Measurements from ENCODE around the gene MECP2.

MECP2 gene

GRCh38 chrX:154090731-154091130 is 6.8 kb downstream of the MECP2 start:
- Mint-ChIP-seq H3K4me1 (peaks cover 61% of the 10 kb centered on the region), H3K27me3 (no peaks in the 10 kb centered on the region), H3K4me3 (no peak overlapping the region), H3K9me3 (no peaks in the 10 kb centered on the region), H3K27ac (peak overlapping the region in 1 of 2 donors; percentile 12)
- ATAC-seq (no peak), DNase-seq (no peak)

DNA sequence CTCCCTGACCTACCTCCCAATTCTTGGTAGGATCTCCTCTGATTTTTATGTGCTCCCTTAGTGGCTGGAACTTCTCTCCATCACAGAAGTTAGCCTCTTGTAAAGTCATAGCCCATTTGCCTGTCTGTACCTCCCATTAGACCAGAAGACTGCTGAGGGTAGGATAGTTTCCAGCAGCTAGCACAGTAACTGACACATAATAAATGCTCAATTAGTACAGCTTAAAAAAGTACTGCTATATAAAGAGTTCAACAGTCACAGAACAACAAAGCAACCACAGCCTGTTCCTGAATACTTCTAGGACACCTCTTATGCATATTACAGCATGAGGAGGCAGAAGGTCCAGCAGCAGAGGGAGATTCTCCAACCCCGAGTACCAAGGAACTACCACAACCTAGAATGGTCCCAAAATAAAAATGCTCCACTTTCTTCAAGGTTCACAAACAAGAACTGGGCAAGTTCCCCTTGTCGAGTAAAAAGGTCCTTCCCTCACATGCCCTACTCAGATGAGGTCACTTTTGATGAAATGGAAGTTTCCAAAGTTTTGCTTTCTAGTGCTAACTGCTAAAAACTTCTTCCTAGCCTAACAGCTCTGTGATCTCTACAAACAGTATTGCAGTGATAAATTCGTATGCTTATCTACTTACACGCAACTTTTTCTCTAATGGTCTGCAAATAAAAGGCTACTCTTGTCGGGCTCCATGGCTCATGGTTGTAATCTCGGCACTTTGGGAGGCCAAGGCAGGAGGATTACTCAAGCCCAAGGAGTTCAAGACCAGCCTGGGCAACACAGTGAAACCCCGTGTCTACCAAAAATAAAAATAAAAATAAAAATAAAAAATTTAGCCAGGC is 12.8 kb downstream of the MECP2 start:
- Mint-ChIP-seq H3K27me3 (no peaks in the 10 kb centered on the region), H3K27ac (peak overlapping the region; percentile 45 to 81), H3K4me1 (peaks cover 47% of the 10 kb centered on the region), H3K4me3 (no peak overlapping the region), H3K9me3 (no peaks in the 10 kb centered on the region)
- ATAC-seq (peak; percentile 48), DNase-seq (no peak)

DNA sequence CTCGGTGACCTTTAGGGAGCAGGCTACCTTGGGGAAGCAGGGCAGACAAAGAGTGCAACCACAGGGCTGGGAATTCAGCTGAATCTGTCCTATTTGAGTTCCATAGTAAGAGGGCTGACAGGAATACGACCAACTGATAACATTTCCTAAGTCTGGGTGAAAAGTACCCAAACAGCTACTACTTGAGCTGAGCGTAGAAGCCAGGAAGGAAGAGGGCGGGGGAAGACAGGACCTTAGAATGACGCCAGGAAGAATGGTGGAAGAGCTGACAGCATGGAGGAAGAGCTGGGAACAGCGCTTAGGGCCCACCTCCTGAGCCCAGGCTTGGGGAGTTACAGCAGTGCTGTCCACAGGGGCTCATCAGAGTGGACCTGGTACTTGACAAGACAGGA is 14.4 kb downstream of the MECP2 start:
- Mint-ChIP-seq H3K9me3 (no peaks in the 10 kb centered on the region), H3K4me3 (peak overlapping the region in 1 of 2 donors; percentile 22), H3K27me3 (no peaks in the 10 kb centered on the region), H3K4me1 (peaks cover 42% of the 10 kb centered on the region), H3K27ac (peak overlapping the region in 1 of 2 donors; percentile 77)
- DNase-seq (no peak), ATAC-seq (no peak)

DNA sequence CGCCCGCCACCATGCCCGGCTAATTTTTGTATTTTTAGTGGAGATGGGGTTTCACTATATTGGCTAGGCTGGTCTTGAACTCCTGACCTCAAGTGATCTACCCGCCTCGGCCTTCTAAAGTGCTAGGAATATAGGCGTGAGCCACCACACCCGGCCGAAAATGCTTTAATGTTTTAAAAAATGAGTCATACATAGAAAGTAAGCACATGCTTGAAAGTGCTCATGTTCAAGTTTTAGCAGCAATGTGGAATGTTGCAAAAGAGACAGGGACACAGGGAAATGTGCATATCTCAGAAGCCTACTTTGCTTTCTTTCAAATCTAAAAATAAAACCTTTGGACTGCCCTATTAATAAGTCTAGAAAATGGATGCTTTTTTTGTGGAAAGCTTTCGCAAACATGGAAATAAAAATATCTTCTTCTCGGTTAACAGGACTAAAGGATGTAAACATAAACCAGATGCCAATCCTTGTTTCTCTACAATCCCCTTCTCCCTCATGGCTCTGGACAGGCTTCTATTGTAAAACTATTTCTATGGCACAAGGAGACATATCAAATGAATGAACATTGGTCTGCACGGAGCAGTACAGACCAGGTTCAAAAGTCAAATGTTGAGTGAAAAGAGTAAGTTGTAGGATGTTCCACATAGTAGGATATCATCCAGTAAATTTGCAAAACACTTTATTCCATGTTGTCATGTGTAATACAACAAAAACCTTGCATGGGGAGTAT is 15.0 kb downstream of the MECP2 start:
- no peaks in the 10 kb centered on the region for H3K9me3 Mint-ChIP-seq
- DNase-seq = no peak
- ATAC-seq = no peak
- no peaks in the 10 kb centered on the region for H3K27me3 Mint-ChIP-seq
- H3K4me3 Mint-ChIP-seq = peak overlapping the region in 1 of 2 donors; percentile 22
- H3K4me1 Mint-ChIP-seq = peaks cover 36% of the 10 kb centered on the region
- H3K27ac Mint-ChIP-seq = peak overlapping the region in 1 of 2 donors; percentile 77

DNA sequence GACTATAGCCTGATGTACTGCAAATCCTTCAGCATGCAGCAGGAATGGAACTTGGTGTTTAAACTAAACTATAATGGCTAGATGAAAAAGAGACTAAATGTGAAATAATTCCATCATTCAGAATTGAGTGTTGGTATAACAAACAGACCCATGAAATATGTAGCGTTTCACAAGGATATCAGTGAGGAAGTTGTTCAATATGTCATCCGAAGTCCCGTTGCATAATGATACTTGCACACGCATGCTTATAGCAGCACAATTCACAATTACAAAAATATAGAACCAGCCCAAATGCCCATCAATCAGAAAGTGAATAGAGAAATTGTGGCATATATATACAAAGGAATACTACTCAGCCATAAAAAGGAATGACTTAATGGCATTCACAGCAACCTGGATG is 20.4 kb downstream of the MECP2 start:
- Mint-ChIP-seq H3K4me3 (no peak overlapping the region), H3K4me1 (peaks cover 31% of the 10 kb centered on the region), H3K27me3 (no peaks in the 10 kb centered on the region), H3K27ac (no peak overlapping the region), H3K9me3 (no peaks in the 10 kb centered on the region)
- DNase-seq = no peak
- no peak for ATAC-seq

GRCh38 chrX:154074199-154074598 is 23.3 kb downstream of the MECP2 start:
- Mint-ChIP-seq H3K4me1 (peaks cover 30% of the 10 kb centered on the region), H3K27ac (no peak overlapping the region), H3K4me3 (no peak overlapping the region), H3K9me3 (no peaks in the 10 kb centered on the region), H3K27me3 (no peaks in the 10 kb centered on the region)
- ATAC-seq (no peak), DNase-seq (no peak)

GRCh38 chrX:154072192-154072591 is 25.3 kb downstream of the MECP2 start:
- ATAC-seq (no peak), DNase-seq (no peak)
- no peaks in the 10 kb centered on the region for H3K27me3 Mint-ChIP-seq
- H3K4me3 Mint-ChIP-seq = no peak overlapping the region
- H3K9me3 Mint-ChIP-seq = no peaks in the 10 kb centered on the region
- peaks cover 30% of the 10 kb centered on the region for H3K4me1 Mint-ChIP-seq
- H3K27ac Mint-ChIP-seq = no peak overlapping the region

- Mint-ChIP-seq H3K27ac (no peak overlapping the region), H3K4me1 (peaks cover 32% of the 10 kb centered on the region), H3K9me3 (no peaks in the 10 kb centered on the region), H3K4me3 (no peak overlapping the region), H3K27me3 (no peaks in the 10 kb centered on the region)
- no peak for ATAC-seq
- no peak for DNase-seq
Observed at GRCh38 chrX:154068560-154068959, 29.0 kb downstream of the MECP2 start.

DNA sequence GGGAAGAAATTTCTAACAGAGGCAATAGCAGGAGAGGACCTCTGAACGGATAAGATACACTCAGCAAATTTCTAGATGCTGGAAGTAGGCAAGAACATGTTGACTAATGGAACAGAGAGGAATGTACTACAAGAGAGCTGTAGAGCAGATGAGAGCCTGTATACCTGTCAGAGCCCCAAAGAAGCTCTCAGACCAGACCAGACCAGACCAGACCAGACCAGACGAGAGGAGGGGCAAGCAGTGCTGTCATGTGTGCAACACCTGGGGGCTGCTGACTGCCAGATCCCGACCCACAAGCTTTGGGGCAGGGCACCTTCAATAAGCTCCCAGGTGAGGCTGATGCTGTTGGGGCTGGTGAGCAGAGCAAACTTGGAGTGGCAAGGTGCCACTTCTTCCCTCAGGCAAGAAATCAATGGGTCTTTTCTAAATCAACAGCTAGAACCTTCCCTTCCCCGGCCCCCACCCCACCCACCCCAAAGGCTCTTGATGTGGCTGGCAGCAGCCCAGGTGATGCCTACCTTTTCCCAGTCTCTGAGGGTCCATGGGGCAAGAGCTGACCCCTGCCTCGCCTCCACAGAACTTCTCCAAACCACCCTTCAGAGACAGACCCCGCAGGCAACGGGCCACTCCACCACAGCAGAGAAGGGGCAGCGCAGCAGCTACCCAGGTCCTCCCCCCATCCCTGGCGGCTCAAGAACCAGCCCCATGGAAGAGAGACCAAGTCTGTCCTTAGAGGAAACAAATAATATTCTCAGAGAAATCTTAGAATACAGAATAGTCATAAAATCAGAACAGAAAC is 32.7 kb downstream of the MECP2 start:
- no peaks in the 10 kb centered on the region for H3K27me3 Mint-ChIP-seq
- ATAC-seq (no peak), DNase-seq (no peak)
- no peak overlapping the region for H3K4me3 Mint-ChIP-seq
- H3K4me1 Mint-ChIP-seq = peaks cover 55% of the 10 kb centered on the region
- H3K27ac Mint-ChIP-seq = peak overlapping the region in 1 of 2 donors; percentile 75
- H3K9me3 Mint-ChIP-seq = no peaks in the 10 kb centered on the region

DNA sequence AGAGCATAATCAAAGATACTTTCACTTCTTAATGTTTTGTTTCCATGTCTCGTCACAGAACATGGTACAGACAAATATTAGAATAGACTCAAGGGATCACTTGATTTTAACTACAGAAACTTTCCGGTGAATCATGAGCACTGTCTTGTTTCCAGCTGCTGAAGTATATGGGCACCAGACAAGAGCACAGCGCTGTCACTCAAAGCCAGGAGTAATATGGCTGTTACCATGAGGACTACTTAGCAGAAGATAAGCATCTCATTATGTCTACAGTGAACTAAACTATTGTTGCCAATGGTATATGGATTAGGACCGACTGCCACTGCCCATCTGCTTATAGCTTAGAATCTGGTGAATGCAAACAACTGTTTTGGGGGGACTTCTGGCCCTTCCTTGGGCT is 34.3 kb downstream of the MECP2 start:
- peaks cover 71% of the 10 kb centered on the region for H3K4me1 Mint-ChIP-seq
- DNase-seq (no peak), ATAC-seq (no peak)
- H3K9me3 Mint-ChIP-seq = no peaks in the 10 kb centered on the region
- no peaks in the 10 kb centered on the region for H3K27me3 Mint-ChIP-seq
- no peak overlapping the region for H3K4me3 Mint-ChIP-seq
- peak overlapping the region in 1 of 2 donors; percentile 13 for H3K27ac Mint-ChIP-seq

DNA sequence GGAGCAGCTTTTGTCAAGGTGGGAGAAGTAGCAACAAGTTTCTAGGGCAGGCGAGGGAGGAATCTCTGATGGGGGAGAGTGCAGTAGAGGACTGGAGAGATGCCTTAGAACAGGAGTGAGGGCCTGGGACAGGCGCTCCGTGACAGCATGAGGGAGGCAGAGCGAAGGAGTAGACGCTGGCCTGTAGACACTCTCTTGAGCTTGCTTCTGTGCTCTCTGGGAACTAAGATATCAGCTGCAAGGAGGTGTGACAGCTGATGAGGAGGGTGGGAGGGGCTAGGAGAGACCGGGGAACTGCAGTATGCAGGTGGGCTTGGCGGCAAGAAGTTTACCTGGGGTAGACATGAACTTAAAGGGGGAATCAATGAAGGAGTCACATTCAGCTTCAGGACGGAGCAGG is 35.7 kb downstream of the MECP2 start:
- DNase-seq (no peak), ATAC-seq (no peak)
- no peak overlapping the region for H3K4me3 Mint-ChIP-seq
- no peak overlapping the region for H3K27ac Mint-ChIP-seq
- H3K9me3 Mint-ChIP-seq = no peaks in the 10 kb centered on the region
- no peaks in the 10 kb centered on the region for H3K27me3 Mint-ChIP-seq
- peaks cover 82% of the 10 kb centered on the region for H3K4me1 Mint-ChIP-seq

DNA sequence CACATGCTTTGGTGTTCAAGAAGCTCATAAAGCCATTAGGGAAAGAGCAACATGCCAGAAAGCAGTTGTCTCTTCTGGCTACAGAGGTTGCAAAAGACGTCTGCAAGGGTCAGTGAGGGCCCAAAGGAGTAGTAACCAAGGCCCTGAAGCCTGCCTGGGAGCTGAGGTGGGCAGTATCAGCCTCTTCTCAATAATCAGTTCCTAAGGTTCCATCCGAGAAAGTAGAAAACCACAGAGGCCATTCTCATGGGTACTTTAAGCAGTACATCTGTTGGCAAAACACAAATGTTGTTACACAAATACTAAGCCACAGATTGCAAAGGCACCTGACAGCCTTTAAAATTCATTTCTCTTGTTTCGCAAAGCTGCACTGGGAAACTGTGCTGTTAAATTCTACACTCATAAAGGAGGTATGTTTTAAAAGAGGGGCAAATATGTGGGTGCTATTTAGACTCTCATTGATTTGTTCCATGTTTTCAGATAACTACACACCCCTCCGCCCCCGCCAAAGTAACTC is 37.7 kb downstream of the MECP2 start:
- Mint-ChIP-seq H3K4me3 (no peak overlapping the region), H3K9me3 (no peaks in the 10 kb centered on the region), H3K4me1 (peaks cover 80% of the 10 kb centered on the region), H3K27me3 (no peaks in the 10 kb centered on the region), H3K27ac (peak overlapping the region in 1 of 2 donors; percentile 49)
- ATAC-seq (no peak), DNase-seq (no peak)

GRCh38 chrX:154059231-154059630 is 38.3 kb downstream of the MECP2 start:
- Mint-ChIP-seq H3K9me3 (no peaks in the 10 kb centered on the region), H3K4me1 (peaks cover 74% of the 10 kb centered on the region), H3K27ac (peak overlapping the region; percentile 49 to 60), H3K27me3 (no peaks in the 10 kb centered on the region), H3K4me3 (peak overlapping the region in 1 of 2 donors; percentile 14)
- no peak for ATAC-seq
- no peak for DNase-seq

GRCh38 chrX:154058214-154058997 is 39.1 kb downstream of the MECP2 start:
- Mint-ChIP-seq H3K27ac (peak overlapping the region; percentile 23 to 82), H3K4me1 (peaks cover 66% of the 10 kb centered on the region), H3K9me3 (no peaks in the 10 kb centered on the region), H3K27me3 (no peaks in the 10 kb centered on the region), H3K4me3 (no peak overlapping the region)
- ATAC-seq (no peak), DNase-seq (no peak)

DNA sequence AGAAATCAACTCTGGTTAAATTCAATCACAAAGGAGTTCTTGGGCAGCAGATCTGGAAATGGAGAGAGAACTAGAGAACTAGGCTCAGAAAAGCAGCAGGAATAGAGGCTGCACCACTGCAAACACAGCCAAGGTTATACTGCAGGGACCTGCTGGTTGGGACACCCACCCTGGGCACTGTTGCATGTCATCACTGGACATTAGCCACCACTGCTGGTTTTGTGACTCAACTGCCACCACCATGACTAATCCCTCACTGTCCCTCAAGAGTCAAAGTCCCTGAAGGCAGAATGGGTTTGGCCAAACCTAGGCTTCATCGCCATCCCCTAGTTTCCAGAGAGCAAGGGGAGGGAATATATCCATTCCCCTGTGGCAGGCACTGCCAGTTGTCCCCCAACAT is 39.7 kb downstream of the MECP2 start:
- no peaks in the 10 kb centered on the region for H3K27me3 Mint-ChIP-seq

More for the DNA sequence above, 39.7 kb downstream of the MECP2 start:
- Mint-ChIP-seq H3K4me1 (peaks cover 64% of the 10 kb centered on the region), H3K4me3 (no peak overlapping the region), H3K27ac (no peak overlapping the region), H3K9me3 (no peaks in the 10 kb centered on the region)
- no peak for ATAC-seq
- no peak for DNase-seq
